ENCODE data around the gene S100A12.

S100A12 gene

DNA sequence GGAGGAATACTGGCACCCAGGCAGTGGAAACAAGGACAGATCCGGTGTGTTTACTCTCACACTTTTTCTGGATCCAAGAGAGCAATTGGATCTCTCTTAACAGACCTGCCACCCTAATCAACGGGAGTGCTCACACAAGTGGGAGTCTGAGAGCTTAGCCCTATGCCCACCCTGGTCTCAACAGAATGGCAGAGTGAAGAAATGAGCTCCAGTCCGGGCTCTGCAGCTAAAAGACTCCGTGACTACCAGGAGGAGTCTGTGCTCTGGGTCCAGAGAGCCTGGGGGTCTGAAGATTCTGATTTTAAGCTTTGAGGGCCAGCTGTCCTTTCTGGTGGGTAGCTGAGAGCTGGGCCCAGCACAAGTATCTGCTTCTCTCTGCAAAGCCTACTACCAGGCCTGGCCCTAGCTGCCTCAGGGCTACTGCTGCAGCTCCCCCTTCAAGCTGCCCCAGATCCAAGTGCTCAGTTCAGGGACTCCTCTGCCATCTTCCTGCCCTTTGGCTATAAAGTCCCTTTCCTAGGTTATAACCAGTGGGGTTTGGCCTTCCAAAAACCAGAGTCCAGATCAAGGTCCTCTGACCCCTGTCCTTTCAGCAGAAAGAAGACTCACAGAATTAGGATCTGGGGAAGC lies 13.8 kb downstream of the S100A12 start:
- TF ChIP-seq, protein P1, sequence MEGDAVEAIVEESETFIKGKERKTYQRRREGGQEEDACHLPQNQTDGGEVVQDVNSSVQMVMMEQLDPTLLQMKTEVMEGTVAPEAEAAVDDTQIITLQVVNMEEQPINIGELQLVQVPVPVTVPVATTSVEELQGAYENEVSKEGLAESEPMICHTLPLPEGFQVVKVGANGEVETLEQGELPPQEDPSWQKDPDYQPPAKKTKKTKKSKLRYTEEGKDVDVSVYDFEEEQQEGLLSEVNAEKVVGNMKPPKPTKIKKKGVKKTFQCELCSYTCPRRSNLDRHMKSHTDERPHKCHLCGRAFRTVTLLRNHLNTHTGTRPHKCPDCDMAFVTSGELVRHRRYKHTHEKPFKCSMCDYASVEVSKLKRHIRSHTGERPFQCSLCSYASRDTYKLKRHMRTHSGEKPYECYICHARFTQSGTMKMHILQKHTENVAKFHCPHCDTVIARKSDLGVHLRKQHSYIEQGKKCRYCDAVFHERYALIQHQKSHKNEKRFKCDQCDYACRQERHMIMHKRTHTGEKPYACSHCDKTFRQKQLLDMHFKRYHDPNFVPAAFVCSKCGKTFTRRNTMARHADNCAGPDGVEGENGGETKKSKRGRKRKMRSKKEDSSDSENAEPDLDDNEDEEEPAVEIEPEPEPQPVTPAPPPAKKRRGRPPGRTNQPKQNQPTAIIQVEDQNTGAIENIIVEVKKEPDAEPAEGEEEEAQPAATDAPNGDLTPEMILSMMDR (IDR thresholded peaks at IDR 0.05; ENCODE audit: low read depth, low read length, missing control alignments): no peak
- no peak for DNase-seq (ENCODE audit: low read depth)
- in situ Hi-C loops (cut with HindIII; ENCODE audit: low sequenced_read_pairs): loop anchor here (10.0 kb wide), 1 partner anchor 53 kb away; the partner anchor contains the start of gene S100A7A
- H3K4me3 ChIP-seq (ENCODE audit: low read depth, low read length): no peak overlapping the region

DNA sequence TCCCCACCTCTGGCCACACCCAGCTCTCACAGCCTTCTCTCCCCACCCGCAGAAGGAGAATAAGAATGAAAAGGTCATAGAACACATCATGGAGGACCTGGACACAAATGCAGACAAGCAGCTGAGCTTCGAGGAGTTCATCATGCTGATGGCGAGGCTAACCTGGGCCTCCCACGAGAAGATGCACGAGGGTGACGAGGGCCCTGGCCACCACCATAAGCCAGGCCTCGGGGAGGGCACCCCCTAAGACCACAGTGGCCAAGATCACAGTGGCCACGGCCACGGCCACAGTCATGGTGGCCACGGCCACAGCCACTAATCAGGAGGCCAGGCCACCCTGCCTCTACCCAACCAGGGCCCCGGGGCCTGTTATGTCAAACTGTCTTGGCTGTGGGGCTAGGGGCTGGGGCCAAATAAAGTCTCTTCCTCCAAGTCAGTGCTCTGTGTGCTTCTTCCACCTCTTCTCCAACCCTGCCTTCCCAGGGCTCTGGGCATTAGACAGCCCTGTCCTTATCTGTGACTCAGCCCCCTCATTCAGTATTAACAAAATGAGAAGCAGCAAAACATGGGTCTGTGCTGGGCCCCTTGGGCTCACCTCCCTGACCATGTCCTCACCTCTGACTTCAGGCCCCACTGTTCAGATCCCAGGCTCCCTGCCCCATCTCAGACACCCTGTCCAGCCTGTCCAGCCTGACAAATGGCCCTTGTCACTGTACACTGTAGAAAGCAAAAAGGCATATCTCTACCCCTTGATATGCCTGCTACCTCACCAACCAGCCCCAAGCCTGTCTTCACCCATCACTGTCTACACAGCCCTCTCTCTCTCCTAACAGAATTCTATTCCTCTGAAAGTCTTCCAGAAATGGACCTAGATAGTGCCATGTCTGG lies 14.6 kb downstream of the S100A12 start:
- no peak for DNase-seq (ENCODE audit: low read depth)
- in situ Hi-C loops (cut with HindIII; ENCODE audit: low sequenced_read_pairs): loop anchor here (10.0 kb wide), 1 partner anchor 54 kb away; the partner anchor contains the start of gene S100A7A
- no peak overlapping the region for H3K4me3 ChIP-seq (ENCODE audit: low read depth, low read length)
- TF ChIP-seq, protein P1 (IDR thresholded peaks at IDR 0.05; ENCODE audit: low read depth, low read length, missing control alignments): no peak

DNA sequence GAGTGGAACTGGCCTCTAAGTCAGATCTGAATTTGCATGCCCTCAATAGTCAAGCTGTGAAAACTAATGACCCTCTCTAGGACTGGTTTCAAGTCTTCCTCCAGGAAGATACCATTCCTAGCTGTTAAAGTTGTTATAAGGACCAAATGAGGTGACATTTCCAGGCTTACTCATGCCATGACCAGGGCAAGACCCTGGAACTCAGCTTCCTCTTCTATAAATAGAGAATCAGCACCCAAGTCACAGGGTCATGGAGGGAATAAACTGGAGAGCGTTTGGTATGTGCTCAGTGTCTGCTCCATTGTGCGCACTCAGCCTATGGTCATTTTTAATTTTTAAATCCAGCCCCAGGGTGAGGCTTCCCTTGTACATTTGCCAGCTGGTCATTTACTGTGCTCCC lies 15.2 kb downstream of the S100A12 start:
- TF ChIP-seq, protein P1 (IDR thresholded peaks at IDR 0.05; ENCODE audit: low read depth, low read length, missing control alignments): no peak
- in situ Hi-C loops (cut with HindIII; ENCODE audit: low sequenced_read_pairs): loop anchor here (10.0 kb wide), 1 partner anchor 55 kb away; the partner anchor contains the start of gene S100A7A

DNA sequence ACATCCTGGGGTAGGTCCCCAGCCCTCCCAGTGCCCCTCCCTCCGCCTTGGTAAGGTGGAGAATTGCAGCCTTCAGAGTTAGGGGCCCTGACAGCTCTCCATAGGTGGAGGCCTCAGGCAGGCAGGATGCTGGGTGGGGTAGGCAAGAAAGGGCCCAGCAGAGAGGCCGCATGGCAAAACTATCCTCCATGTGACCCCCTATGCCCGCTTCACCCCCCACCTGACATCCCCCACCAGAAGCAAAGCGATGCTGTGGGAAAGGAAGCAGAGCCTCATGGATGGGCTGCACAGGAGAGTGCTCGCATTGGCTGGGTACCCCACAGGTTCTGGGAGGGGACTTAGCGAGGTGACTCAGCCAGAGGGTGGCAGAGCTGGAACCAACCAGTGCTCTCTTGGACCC lies 16.2 kb downstream of the S100A12 start:
- no peak overlapping the region for H3K4me3 ChIP-seq (ENCODE audit: low read depth, low read length)
- in situ Hi-C loops (cut with HindIII; ENCODE audit: low sequenced_read_pairs): no loop called here
- no peak for DNase-seq (ENCODE audit: low read depth)
- TF ChIP-seq, protein P1 (IDR thresholded peaks at IDR 0.05; ENCODE audit: low read depth, low read length, missing control alignments): no peak

More for the DNA sequence above, 15.2 kb downstream of the S100A12 start:
- H3K4me3 ChIP-seq (ENCODE audit: low read depth, low read length): no peak overlapping the region
- no peak for DNase-seq (ENCODE audit: low read depth)

DNA sequence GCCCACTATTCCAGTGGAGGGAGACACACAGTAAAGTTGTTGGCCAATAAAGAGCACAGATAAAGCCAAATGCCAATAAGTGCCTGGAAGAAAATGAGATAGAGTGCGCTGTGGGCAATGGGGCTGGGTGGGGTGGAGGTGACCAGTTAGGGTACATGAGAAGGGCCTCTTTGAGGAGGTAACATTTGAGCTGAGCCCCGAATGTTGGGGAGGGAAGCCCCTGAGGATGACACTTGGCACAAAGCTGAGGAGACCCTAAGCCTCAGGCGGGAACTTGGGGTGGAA lies 16.8 kb downstream of the S100A12 start:
- no peak overlapping the region for H3K4me3 ChIP-seq (ENCODE audit: low read depth, low read length)
- TF ChIP-seq, protein P1 (IDR thresholded peaks at IDR 0.05; ENCODE audit: low read depth, low read length, missing control alignments): no peak
- in situ Hi-C loops (cut with HindIII; ENCODE audit: low sequenced_read_pairs): no loop called here
- no peak for DNase-seq (ENCODE audit: low read depth)

DNA sequence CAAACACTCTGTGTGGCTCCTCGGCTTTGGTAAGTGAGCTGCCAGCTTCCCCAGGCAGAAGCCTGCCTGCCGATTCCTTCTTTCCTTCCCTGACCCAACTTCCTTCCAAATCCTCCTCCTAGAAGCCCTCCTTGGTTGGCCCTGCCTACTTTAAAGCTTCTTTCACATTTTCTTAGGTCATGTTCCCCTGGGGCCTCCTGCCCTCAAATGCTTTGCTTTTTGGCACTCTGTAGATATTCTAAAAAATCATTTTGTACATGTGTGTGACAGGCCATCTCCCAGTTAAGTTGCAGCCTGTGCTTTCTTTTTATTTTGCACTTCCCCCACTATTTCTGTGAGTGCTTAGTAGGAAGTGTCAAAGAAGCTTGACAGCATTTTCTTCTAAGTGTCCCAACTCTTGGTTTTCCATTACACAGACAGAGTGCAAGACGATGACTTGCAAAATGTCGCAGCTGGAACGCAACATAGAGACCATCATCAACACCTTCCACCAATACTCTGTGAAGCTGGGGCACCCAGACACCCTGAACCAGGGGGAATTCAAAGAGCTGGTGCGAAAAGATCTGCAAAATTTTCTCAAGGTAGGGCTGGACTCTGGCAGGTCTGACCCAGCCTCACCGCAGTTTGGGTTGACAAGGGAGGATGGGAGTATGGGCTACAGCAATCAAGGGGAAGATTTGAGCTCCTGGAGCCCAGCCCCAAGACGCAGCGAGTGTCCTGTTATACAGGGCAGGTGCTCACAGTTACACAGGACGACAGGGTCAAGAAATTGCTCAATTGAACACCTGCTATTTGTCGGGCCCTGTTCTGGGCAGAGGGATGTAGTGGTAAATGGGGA lies 17.3 kb downstream of the S100A12 start, which contains the start of gene S100A9:
S100A9 (plus strand) TSS at position 2 of the 838 bp plus-strand sequence; CDS start at position 432, 430 bp downstream.
- DNase-seq (ENCODE audit: low read depth): no peak
- H3K4me3 ChIP-seq (ENCODE audit: low read depth, low read length): no peak within 1 kb of the TSS
- TF ChIP-seq, protein P1 (IDR thresholded peaks at IDR 0.05; ENCODE audit: low read depth, low read length, missing control alignments): no peak
- in situ Hi-C loops (cut with HindIII; ENCODE audit: low sequenced_read_pairs): no loop called here
